Vagina (tissue), 2 donors: Measurements from ENCODE around the gene CD81.

ENCODE experiments used
- CTCF ChIP-seq, 3 experiments: fragments of 450-650 bp in 2 of 3; fragments of 200-600 bp in 1 of 3; sonication (generic) in 1 of 3; IDR thresholded peaks; one replicate each; pipeline ENCODE4 v1.5.1; 2017 to 2019; ENCODE audit warnings: antibody characterized with exemption in 3 of 3, mild to moderate bottlenecking in 2 of 3, moderate library complexity in 2 of 3
- POLR2AphosphoS5 ChIP-seq, 2 donors: sonication (generic); formaldehyde crosslinking; IDR thresholded peaks; one replicate each; pipeline ENCODE4 v1.9.0; 2017; ENCODE audit warnings: antibody characterized with exemption in 2 of 2, mild to moderate bottlenecking in 2 of 2, low read depth in 1 of 2; ENCODE audit not compliant: insufficient read depth in 1 of 2

- TF ChIP-seq CTCF (IDR thresholded peaks at IDR 0.05) = no peak
- no peak for TF ChIP-seq POLR2AphosphoS5 (IDR thresholded peaks at IDR 0.05; ENCODE audit: insufficient read depth in 1 of 2, low read depth in 1 of 2)
These were observed 16.2 kb downstream of the CD81 start for GRCh38 chr11:2393111-2393868.
